Transverse colon (tissue), 4 donors: Measurements from ENCODE around the gene ATG12. TPM values are rescaled to one million over a fixed set of nuclear protein-coding genes. Genes with fewer than 3 reads are reported as not detected.
"Not testable (repeated sequence)": the region's sequence is repeated elsewhere in the genome, so short reads cannot be mapped to it uniquely, and the experiment has no call there.

Experiments used
- DNase-seq: peaks from one replicate; pipeline ENCODE4 v3.0.0-alpha.2; 2019
- H3K27ac ChIP-seq, 4 donors: fragments of 200-600 bp; sonication (generic); 2 replicates each; pipeline ENCODE4 v1.5.1; 2016 to 2018; ENCODE audit warnings: inconsistent platforms in 4 of 4
- H3K27me3 ChIP-seq: fragments of 200-600 bp; sonication (generic); 2 replicates; pipeline ENCODE4 v1.5.1; 2017; ENCODE audit warnings: inconsistent platforms
- H3K36me3 ChIP-seq, 4 donors: fragments of 200-600 bp; sonication (generic); 2 replicates each; pipeline ENCODE4 v1.5.1; 2017 to 2019; ENCODE audit warnings: inconsistent platforms in 4 of 4
- H3K4me1 ChIP-seq, 4 donors: fragments of 200-600 bp; sonication (generic); 2 replicates each; pipeline ENCODE4 v1.5.1; 2017 to 2020; ENCODE audit warnings: inconsistent platforms in 4 of 4
- H3K4me3 ChIP-seq, 4 donors: fragments of 200-600 bp; sonication (generic); 1 replicate in 1 of 4; 2 replicates in 3 of 4; pipeline versions ENCODE4 v1.5.1 to v1.6.1; 2017 to 2019; ENCODE audit warnings: inconsistent platforms in 4 of 4
- H3K9me3 ChIP-seq, 2 donors: fragments of 200-600 bp; sonication (generic); 2 replicates each; pipeline ENCODE4 v1.5.1; 2017 to 2019; ENCODE audit warnings: inconsistent platforms in 2 of 2
- EP300 ChIP-seq: sonication (generic); formaldehyde crosslinking; IDR thresholded peaks from one replicate; pipeline ENCODE4 v1.6.1; 2017; ENCODE audit warnings: antibody characterized with exemption, low read depth
- POLR2A ChIP-seq: fragments of 450-650 bp; IDR thresholded peaks from one replicate; pipeline ENCODE4 v1.6.1; 2016; ENCODE audit warnings: antibody characterized with exemption, mild to moderate bottlenecking, moderate library complexity
- POLR2AphosphoS5 ChIP-seq, 3 donors: sonication (generic); formaldehyde crosslinking; IDR thresholded peaks; one replicate each; pipeline ENCODE4 v1.6.1; 2016; ENCODE audit warnings: antibody characterized with exemption in 3 of 3
- WGBS, 2 donors: methylation state at CpG; one replicate each; pipeline ENCODE4 v1.1.5; 2018; ENCODE audit warnings: low coverage in 1 of 2; 5-methylcytosine and 5-hydroxymethylcytosine counted together
- in situ Hi-C, 4 donors: fragments of 200-750 bp; cut with MboI; loops; one replicate each; pipeline versions ENCODE4 v1.15.0 to v1.15.1; 2017; ENCODE audit warnings: low sequenced_read_pairs in 3 of 4, low pct_ligation_motif_present in 1 of 4, low pct_unique_long_range_greater_than_20kb in 1 of 4
- intact Hi-C: fragments of 100-400 bp; cut with DNase I; formaldehyde crosslinking; loops from one replicate; pipeline ENCODE4 v1.15.1; 2023; ENCODE audit warnings: low total_unique reads
- total RNA-seq, 4 donors: library from RNA; depleted of rRNA; stranded (reverse); fragments of >200 nt; gene quantifications; one replicate each; pipeline ENCODE4 v1.1.0, GENCODE V29; 2016
- TF ChIP-seq, protein P1 (sequence below), 5 experiments: fragments of 200-600 bp in 3 of 5; fragments of 450-650 bp in 2 of 5; sonication (generic) in 3 of 5; IDR thresholded peaks; 1 replicate in 2 of 5; 2 replicates in 3 of 5; pipeline ENCODE4 v1.5.1; 2016 to 2017; ENCODE audit warnings: antibody characterized with exemption in 5 of 5, inconsistent platforms in 3 of 5, mild to moderate bottlenecking in 2 of 5, moderate library complexity in 1 of 5

ATG12 gene
- total RNA-seq, 4 donors from 2014 or later = 18.7 to 51.3 (median 31.4) TPM

DNA sequence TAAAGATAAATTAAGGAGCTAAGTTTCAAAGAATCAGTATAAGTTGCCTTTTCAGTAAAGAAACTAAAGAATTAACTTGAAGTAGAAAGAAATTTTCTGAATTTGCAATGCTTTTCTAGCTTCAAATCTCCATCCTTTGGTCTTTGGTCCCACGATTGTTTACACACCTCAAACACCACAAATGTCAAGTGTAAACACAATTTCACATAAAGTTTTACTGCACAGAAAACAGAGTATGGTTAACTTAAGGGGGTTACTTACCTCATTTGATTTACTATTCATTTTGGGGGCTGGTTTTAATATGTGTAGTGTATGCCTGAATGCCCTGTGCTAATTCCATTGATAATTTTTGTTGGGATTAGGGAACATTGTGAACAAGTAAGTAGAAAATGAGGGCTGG lies 29.0 kb downstream of the ATG12 start:
- Histone ChIP-seq H3K27me3 (peaks cover 60% of the 10 kb centered on the region), H3K9me3 (no peaks in the 10 kb centered on the region), H3K4me3 (no peak overlapping the region), H3K27ac (no peak overlapping the region), H3K4me1 (peaks cover 0 to 16% (median 7%) of the 10 kb centered on the region in 4 donors), H3K36me3 (no peaks in the 10 kb centered on the region)
- in situ Hi-C loops = no loop called here
- TF ChIP-seq POLR2A (no peak), EP300 (no peak), POLR2AphosphoS5 (IDR thresholded peaks at IDR 0.05) (no peak)
- TF ChIP-seq, protein P1, sequence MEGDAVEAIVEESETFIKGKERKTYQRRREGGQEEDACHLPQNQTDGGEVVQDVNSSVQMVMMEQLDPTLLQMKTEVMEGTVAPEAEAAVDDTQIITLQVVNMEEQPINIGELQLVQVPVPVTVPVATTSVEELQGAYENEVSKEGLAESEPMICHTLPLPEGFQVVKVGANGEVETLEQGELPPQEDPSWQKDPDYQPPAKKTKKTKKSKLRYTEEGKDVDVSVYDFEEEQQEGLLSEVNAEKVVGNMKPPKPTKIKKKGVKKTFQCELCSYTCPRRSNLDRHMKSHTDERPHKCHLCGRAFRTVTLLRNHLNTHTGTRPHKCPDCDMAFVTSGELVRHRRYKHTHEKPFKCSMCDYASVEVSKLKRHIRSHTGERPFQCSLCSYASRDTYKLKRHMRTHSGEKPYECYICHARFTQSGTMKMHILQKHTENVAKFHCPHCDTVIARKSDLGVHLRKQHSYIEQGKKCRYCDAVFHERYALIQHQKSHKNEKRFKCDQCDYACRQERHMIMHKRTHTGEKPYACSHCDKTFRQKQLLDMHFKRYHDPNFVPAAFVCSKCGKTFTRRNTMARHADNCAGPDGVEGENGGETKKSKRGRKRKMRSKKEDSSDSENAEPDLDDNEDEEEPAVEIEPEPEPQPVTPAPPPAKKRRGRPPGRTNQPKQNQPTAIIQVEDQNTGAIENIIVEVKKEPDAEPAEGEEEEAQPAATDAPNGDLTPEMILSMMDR (IDR thresholded peaks at IDR 0.05) = no peak
- intact Hi-C loops = no loop called here
- 33 to 40% methylated on average over 1 of the region's 1 CpG for WGBS, 2 donors
- no peak for DNase-seq

DNA sequence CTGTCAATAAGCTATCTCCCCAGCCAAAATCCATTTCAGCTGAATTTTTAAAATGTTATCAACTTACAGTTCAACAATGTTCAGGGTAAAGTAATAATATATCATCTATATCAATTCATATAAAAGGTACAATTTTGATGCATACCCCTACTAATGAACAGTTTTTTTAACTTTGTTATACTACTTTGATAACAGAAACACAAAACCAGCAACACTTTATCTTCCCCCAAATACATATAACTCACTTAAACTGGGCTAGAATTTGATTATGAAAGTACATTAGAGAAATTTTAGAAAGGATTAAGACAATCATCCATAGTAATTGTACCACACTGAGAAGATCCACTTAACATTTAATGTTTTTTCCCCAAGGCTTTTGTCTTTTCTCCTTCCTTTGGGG lies 30.0 kb downstream of the ATG12 start:
- H3K27me3 ChIP-seq = peaks cover 50% of the 10 kb centered on the region
- peaks cover 0 to 11% (median 5%) of the 10 kb centered on the region in 4 donors for H3K4me1 ChIP-seq
- intact Hi-C loops = no loop called here
- H3K27ac ChIP-seq = no peak overlapping the region
- TF ChIP-seq POLR2AphosphoS5 (IDR thresholded peaks at IDR 0.05) = no peak
- DNase-seq = no peak
- no peaks in the 10 kb centered on the region for H3K9me3 ChIP-seq
- H3K36me3 ChIP-seq = no peaks in the 10 kb centered on the region
- in situ Hi-C loops = no loop called here
- H3K4me3 ChIP-seq = no peak overlapping the region

DNA sequence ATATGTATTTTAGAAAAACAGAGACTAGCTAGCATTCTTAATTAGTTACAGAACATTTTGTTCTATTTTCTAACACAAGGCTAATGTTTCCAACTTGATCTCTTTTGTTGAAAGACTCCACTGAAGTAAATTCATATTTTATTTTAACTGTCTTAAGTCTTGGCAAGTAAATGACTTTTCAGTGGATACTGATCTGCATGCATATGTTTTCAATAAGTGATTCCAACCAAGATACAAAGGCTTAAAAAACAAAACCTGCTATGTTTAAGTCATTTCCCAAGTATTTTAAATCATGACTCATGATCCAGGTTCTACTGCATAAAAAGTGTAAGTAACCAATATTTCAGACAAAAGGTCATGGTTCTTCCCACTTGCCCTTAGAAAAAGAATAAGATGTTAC lies 30.6 kb downstream of the ATG12 start:
- H3K4me3 ChIP-seq = no peak overlapping the region
- TF ChIP-seq, protein P1 (IDR thresholded peaks at IDR 0.05) = no peak
- TF ChIP-seq EP300 (no peak), POLR2AphosphoS5 (IDR thresholded peaks at IDR 0.05) (no peak), POLR2A (no peak)
- H3K4me1 ChIP-seq = peaks cover 0 to 5% (median 2%) of the 10 kb centered on the region in 4 donors
- peaks cover 43% of the 10 kb centered on the region for H3K27me3 ChIP-seq
- H3K36me3 ChIP-seq = no peaks in the 10 kb centered on the region
- H3K9me3 ChIP-seq = no peaks in the 10 kb centered on the region
- intact Hi-C loops = no loop called here
- H3K27ac ChIP-seq = no peak overlapping the region
- no peak for DNase-seq
- in situ Hi-C loops = no loop called here

DNA sequence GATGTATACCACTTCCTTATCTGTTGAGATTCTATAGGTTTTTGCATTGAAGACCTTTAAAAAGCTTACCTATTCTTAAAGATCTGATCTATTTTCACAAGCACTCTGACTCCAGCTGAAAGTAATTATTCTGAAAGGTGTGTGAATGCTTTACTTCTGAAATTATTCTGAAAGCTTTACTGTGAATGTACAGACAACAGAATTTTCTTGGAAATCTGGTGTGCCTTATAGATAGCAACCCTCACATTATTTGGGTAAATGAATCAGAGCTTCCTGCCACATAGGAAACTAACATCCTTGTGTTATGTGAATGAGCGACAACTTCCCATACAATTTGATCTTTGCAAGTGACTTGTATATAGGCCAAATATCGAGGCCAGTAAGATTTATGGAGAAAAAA lies 31.4 kb downstream of the ATG12 start:
- no peaks in the 10 kb centered on the region for H3K36me3 ChIP-seq
- H3K27me3 ChIP-seq = peaks cover 35% of the 10 kb centered on the region
- H3K4me1 ChIP-seq = no peaks in the 10 kb centered on the region
- in situ Hi-C loops (no loop called here), intact Hi-C loops (no loop called here)
- no peaks in the 10 kb centered on the region for H3K9me3 ChIP-seq
- DNase-seq = no peak
- no peak overlapping the region for H3K4me3 ChIP-seq
- H3K27ac ChIP-seq = no peak overlapping the region
- no peak for TF ChIP-seq POLR2AphosphoS5 (IDR thresholded peaks at IDR 0.05)
- TF ChIP-seq POLR2A = no peak
- no peak for TF ChIP-seq EP300
- TF ChIP-seq, protein P1 (IDR thresholded peaks at IDR 0.05) = no peak
- WGBS, 2 donors = 85 to 94% methylated on average over 2 of the region's 2 CpGs

DNA sequence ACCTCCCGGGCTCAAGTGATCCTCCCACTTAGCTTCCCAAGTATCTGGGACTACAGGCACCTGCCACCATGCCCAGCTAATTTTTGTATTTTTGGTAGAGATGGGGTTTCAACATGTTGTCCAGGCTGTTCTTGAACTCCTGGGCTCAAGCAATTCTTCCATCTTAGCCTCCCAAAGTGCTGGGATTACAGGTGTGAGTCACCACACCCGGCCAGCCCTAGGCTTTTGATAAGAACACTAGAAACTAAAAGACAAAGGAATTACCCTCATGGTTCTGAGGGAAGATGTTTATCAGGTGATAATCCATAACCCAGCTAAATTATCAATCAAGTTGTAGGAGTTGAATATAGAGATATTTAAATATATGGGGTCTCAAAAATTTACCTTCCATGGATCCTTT lies 33.3 kb downstream of the ATG12 start:
- H3K27ac ChIP-seq, DNase-seq, H3K9me3 ChIP-seq, intact Hi-C loops, in situ Hi-C loops, H3K36me3 ChIP-seq, H3K4me3 ChIP-seq, H3K4me1 ChIP-seq: not testable (repeated sequence)
- H3K27me3 ChIP-seq = peaks cover 16% of the 10 kb centered on the region
- 100% methylated on average over 1 to 2 of the region's 2 CpGs for WGBS, 2 donors
